ENCODE measurements around the gene PGM1.

The PGM1 gene

DNA sequence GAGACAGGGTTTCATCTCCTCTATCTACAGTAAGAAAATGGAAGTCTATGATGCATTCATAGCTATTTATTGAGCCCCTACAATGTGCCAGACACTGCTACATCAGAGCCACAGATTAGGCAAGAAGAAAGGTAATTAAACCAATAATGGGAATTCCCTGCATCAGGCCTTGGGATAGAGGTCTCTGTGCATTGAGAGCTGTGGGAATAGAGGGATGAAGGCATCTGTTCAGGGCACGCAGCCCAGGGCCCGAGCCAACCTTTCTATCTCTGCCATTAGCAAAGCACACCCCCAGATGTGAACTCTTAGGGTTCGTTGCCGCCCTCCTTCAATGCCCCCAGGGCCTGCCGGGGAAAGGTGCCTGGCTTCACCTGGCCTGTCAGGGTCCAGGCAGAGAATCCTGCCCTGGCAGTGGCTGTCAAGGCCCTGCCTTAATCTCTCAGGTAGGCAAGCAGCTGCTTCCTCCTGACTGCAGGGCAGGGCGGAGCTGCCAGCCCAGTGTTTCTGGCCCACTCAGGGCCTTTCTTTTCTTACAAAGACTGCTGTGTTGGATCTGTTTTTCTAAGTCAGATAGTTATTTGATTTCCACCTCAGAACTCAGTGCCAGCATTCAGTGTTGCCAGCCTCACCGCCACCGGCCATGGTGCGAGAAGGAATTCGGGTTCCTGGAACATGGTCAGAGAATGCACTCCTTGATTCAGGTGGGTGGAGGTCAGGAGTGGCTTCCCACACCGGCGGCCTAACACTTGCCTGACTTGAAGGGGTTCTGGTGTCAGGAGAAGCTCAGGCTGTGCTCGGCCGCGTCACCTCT, 76.1 kb downstream of the PGM1 start:
- DNase-seq = no peak

DNA sequence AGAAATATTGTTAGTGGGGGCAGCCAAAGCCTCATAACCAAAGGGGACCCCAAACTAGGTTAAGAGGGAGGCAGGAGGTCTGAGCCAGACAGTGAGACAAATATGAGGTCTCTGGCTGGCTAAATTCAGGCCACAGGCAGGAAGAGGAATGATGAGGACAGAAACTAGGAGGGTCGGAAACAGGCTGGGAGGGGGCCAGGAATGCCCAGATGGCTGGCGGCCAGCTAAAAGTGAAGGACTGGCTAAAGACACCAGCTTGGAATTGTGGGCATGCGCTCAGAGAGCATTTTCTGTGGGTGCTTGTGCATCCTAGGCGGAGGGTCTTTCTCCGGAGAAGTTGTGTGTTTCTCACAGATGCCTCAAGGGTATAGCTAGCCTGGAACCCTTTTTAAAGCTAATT, 77.0 kb downstream of the PGM1 start:
- no peak for DNase-seq

DNA sequence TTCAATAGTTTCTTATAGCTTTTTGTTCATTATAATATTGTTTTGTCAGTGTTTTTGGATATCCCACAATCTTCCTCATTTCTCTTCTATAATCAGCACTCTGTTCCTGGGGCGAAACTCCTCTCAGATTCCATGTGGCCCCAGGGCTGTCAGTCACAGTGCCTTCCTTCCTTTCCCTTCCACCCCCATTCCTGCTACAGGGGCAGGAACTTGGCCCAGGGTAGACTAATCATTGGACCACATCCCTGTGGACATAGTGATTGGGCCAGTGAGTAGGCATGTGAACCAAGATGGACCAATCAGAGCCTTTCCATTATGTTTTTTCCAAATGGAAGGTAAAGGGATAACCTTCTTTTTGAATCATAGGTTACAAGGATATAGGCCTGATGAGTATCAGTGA, 78.3 kb downstream of the PGM1 start:
- DNase-seq = no peak

DNA sequence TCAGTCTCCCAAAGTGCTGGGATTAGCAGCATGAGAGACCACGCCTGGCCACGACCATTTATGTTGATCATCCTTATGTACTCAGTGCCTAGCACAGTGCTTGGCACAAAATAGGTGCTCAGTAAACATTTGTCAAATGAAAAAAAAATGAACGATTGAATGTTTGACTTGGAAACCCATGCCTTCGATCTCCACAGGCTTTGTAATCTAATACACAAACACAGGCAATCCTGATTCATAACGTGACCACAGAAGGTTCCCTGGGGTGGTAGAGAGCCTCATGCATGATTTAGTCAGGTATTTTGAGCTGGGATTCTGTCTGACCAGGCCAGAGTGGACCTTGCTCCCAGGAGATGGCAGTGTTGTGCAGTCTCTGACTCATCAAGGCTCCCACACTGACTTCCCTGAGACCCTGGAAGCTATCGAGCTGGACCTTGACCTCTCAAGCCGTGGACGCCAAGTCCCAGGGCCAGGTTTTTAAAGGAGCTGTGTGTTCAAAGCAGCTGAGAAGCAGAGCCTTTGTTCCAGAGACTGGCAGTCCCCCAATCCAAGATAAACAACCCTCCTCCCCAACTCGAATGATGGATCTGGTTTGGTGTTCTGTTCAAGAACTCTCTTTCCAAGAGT, 81.1 kb downstream of the PGM1 start:
- peak; percentile 77 for DNase-seq

DNA sequence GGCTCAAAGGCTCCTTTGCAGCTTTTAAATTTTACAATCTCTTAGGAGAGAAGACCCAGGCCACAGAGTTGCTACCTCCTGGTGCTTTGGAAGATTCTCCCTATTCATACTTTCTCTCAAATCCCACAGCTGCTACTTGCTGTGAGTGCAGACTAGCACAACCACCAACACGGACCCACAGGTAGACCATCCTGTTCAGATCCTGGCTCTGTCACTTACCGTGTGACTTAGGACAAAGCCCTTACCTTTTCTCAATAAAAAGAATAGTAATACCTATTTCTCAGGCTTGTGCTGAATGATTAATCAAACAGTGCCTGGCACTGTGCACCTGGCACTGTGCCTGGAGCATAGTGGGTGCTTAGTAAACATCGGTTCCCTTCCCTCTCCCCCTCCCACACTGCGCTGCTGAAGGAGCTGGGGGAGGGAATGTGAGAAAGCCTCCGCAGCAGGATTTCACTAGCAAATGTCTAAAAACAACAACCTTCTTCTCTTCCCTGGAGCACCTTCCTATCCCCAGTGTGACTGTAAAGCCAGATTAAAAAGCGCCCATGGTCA, 81.7 kb downstream of the PGM1 start:
- DNase-seq = no peak

DNA sequence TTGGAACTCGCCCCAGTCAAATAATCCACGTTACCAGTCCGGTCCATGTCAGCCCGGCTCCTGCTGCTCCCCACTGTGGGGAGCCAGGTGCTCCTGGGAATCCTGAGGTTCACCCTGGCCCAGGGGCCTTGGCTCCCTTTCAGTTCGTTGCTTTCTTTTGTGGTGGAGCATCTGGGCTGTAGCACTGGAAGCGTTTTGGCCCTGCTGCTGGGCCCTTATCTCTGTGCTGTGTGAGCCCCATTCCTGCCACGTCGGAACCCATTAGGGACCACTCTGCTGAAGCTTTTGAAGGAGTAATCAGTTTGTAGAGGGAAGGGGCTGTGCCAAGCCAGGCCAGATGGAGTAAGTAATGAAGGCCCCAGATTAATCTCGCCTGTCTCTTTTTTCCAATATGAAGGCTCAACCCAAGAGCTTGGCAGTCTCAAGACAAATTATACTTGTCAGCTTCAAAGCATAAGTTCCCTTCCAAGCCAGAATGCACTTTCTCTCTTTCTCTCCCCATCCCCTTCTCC, 82.3 kb downstream of the PGM1 start:
- DNase-seq = no peak

DNA sequence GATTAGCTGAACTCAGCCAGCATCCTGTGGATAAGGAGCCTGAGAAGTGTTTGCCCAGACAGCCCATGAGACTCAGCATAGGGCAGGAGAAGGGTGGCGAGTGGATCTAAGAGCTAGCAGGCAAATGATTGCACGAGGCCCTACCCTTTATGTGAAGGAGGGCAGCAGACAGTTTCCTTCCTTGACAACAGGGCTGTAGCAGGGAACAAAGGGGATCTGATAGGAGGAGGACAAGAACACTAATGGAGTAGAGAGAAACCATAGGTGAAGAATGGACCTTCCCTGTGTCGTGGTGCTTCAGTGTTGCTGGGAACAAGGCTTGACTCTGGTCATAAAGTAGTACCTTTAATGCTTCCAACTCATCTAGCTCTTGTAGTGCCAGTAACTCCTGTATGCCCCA, 84.3 kb downstream of the PGM1 start:
- no peak for DNase-seq

DNA sequence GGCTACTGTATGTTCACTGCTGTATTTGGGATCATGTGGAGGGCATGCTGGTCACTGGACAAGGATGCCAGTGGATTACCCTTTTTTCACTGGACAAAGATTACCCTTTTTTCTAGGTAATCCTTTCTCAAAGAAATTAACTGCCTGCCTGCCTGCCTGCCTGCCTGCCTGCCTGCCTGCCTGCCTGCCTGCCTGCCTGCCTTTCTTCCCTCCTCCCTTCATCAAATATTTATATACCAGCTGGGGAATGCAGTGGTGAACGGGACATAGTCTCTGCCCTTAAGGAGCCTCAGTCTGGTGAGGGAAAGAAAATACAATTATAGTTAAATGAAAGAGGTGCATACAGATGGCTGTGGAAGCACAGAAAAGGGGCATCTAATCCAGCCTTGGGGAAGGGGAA, 85.0 kb downstream of the PGM1 start:
- DNase-seq = no peak

DNA sequence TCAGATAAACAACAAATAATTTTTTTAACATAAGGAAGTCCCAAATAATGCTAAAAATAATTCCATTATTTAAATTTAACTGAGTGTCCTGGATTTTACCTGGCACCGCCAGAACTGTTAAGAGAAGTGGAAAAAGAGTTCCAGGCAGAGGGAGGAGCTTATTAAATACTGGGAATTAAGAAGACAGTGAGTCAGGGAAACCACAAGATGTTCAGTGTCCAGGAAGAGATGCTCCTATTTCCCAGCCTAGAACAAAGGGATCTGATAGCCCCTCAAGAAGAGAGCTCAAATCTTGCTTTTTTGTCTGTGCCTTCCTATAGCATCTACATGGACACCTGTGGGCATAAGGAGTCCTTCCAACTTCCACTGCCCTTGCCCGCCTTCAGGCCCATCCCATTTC, 85.9 kb downstream of the PGM1 start:
- DNase-seq = no peak

DNA sequence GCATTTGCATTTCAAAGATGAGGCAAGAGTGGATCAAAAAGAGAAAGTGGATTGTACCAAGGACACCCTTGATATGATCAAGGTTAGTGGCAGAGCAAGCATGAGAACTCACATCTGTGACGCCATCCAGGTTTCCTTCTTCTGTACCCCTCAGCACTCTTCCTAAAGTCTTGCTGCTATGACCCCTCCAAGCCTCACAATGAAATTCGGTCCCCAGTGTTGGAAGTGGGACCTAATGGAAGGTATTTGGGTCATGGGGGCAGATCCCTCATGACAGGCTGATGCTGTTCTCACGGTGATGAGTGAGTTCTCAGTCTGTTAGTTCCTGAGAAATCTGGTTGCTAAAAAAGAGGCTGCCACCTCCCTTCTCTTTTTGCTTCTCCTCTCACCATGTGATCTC, 86.4 kb downstream of the PGM1 start:
- DNase-seq = no peak

DNA sequence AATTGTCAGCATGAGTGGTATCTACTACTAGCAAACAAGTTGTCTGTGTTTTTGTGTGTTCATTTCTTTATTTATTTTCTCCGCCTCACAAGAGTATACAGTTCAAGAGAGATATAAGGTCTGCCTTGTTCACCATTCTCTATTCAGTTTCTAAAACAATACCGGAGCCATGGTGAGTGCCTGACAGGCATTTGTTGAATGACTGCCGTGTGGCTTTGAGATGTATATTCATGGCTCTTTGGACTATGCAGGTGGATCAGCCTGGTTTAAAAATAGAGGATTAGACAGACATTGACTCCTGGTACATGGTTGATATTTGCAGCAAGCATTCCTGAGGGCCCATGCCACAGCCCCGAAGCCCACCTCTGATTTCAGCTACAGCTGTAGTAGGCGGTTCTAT, 89.7 kb downstream of the PGM1 start:
- no peak for DNase-seq

DNA sequence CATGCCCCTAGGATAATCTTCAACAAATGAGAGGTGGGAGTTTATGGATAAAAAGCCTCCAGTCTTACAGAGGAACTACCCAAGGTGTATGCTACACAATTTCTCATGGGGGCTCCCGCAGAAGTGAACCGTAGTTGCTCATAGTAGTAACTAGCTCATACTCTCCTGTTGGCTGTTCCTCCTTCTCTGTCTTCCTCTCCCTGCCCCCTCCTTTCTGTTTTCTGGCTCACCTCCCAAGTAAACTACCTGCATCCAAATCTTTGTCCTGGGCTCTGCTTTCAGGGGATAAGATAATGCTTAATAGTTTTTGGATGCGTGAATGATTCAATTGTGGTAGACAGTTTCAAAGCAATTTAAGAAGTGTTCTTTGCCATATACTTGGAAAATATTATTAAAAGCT, 90.5 kb downstream of the PGM1 start:
- no peak for DNase-seq

DNA sequence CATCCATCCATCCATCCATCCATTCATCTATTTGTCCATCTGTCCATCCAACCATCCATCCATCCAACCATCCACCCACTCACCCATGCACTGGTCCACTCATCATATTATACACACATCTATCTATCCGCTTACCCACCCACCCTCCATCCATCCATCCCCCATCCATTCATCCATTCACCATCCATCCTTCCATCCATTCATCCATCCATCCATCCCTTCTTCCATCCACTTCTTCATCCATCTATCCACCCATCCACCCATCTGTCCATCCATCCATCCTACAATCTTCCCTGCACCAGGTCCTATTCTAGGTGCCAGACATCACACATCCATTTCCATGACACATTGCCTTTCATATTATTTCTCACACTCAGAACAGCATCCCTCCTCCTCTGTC, 93.5 kb downstream of the PGM1 start:
- no peak for DNase-seq

DNA sequence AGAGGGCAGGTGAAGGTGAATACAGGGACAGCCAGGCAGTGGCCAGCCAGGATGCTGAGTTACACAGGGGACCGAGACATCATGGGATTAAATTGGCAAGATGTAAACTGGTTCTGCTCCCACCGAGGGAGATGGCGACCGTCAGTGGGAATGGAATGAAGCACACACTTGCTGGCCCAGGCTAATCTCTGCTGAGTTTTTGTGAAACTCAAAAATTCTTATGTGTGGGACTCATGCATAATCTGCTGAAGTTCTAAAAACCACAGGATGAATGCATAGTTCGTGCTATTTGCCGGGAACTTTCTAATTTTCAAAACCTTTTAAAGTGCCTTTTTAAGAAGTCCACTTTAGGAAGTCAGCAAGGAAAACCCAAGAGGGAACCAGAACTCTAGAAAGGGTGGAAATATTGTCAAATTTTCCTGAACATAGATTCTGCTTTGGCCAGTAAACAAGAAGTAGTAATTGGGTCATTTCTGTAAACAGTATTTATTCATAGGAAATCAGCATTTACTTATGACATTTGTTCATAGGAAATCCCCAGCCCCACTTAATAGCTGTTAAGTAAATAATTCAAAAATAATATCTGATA, 95.2 kb downstream of the PGM1 start:
- DNase-seq = peak; percentile 28

DNA sequence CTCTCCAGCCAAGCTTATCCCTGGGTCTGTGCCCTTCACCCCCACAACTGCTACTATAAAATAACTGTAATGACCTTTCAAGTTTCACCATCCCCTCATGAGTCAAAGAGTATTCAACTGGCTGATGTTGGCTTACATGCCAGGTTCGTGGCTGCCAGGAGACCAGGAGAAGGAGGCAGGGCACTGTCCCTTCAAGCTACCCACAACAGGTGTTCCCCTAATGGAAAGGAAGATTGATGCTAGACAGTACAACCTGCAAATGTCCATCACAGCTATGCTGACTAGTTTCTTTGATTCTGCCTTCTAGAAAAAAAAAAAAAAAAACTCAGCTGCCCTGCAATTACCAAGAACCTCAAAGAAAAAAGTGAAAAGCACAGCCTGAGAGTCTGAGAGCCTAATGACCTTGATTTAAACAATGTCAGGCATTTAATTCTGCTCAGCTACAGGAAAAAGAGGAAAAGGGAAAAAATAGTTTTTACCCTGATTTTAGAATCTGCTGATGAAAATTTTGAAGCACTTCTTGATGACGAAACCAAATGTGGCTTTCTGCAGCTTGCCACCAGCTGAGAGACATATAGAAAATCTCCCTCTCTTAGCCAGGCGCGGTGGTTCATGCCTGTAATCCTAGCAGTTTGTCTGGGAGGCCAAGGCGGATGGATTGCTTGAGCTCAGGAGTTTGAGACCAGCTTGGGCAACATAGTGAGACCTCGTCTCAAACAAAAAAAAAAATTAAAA, 97.9 kb downstream of the PGM1 start:
- no peak for DNase-seq

DNA sequence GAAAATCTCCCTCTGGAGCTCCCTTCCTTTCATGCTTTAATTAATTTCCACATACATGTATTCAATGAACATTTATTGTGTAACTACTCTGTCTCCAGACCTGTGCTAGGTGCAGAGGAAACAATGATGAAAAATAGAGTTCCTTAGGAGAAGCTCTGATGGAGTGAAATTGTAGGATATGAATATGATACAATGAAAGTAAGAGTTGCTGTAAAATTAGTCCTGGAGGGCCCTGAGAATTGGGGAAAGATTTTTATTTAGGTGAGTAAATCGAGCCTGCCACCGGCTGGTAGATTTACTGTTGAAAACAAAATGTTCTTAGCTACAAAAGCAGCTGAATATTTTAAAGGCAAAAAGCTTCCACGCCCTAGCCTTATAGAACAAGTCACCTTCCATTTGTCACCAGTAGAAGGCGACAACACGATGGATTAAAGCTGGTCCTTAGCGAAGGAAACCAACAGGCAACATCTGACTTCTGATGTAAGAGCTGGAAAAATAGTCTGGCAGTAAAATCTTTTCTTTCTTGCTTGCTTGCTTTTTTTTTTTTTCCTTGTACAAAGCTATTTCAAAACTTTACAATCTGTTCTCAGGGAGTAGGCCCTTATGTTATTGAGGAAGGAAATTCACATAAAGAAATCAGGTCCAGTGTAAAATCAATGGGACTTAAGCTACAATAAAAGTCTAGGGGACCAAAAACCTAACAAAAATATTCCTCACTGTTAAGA, 98.7 kb downstream of the PGM1 start:
- DNase-seq = peak; percentile 61

DNA sequence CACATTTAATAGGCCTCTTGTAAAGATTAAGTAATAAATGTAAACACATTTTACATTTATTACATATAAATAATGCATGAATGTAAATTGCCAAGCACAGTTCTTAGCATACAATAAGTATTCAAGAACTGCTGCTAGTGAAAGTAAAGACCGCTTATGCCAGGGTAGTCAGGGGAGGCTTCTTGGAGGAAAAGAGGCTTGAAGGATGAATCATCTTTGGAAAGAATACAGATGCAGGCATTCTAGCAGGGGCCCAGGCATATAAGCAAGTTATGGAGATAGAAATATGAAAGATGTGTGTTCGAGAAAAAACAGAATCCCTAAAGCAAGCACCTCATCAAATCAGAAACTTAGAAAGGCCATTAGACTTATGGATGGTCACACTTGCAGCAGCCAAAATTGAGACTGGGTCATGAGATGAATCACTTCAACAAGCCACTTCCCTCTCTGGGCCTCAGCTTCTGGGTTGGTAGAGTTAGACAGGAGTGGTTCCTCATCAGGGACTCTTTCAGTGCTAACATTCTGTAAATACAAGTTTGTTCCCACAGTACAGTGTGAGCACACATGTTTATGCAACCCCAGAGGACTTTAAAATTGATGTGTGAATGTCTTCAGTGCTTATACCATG, 100.8 kb downstream of the PGM1 start:
- no peak for DNase-seq

DNA sequence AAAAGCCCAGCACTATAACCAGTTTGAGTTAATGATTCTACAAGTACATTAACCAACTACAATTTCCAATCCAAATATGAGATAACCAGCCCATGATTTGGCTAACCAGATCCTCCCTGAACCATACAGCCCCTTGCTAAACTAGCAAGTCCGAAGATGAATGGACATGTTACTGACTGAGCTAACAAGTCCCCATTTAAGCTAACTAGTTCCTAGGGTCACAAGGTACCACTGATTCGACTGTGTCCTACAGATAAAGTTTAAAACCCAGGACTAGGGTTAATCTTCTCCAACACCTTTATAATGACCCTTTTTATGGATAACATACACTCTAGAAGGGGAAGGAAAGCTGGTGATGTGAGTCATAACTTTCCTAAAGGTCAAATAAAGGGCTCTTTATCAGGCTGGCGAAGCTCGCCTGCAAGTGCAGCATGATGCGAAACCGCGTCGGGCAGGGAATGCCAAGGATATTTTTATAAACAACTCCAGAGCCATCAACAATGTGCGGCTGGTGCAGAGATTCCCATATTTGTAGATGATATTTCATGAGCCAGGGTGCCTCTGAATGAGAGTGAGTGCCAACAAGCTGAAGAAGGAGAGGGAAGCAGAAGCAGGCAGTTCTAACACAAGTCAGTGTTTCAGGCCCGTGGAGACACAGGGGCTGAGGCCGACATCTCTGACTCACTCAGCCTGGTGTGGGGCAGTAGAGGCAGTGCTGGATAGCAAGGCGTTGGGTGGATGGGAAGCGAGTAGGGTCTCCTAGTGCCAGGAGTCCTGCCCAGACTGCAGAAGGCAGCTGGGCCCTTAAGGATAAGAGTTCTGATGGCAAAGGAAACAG, 105.0 kb downstream of the PGM1 start:
- DNase-seq = no peak

DNA sequence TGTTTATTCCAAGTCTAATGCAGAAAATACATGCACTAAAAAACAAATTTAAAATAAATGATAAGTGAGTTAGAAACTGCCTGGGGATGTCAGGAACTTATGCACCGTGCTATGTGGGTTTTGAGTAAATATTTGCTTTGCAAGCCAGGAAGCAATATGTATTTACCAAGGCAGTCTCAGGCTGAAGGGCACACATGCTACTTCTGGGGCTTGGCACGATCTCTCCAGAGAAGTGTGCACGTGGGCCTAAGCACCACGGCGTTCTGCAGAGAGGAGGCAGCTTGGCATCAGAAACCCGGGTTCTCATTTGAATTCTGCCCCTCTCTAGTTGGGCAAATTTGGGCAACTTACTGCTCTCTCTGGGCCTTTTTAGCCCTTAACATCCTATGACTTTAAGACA, 108.0 kb downstream of the PGM1 start:
- no peak for DNase-seq

DNA sequence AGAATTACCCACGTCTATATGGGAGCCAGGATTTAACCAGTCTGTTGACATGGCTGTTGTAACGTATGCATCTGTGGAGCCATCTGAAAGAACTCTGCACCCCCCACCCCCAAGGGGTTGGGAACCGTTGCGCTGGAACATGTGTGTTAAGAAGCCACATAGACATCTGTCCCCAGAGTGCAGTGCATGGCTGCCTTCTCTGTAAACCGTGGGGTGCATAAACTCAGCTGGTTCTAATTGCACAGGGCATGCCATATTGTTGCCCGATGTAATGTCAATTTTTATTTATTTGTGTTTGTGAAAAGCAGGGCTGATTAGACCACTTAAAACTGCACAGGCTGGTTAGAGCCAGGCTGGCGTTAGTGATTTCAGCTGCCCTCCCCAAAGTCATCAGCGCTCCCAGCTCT, 110.5 kb downstream of the PGM1 start:
- no peak for DNase-seq

DNA sequence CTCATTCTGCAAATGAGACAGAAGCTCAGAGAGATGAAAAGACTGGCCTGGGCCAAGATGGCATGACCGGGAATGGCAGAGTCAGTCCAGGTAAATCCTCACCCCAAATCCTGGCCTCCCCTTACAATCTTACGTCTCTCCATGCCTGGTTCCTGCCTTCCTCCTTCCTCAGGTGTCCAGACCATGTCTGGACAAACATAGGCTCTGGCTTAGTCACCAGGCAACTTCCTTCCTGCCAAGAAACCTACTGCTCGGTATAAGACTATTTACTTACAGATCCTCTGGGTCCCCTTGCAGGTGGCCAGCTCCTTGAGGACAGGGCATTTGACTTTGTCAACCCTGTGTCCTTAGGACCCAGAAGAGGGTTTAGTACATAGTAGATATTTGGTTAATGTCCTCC, 111.2 kb downstream of the PGM1 start:
- DNase-seq = no peak
